Caco-2 (cell line): ENCODE results near the gene PAQR4. TPM values are rescaled to one million over a fixed set of nuclear protein-coding genes. Genes with fewer than 3 reads are reported as not detected.
"Not testable (repeated sequence)": the region's sequence is repeated elsewhere in the genome, so short reads cannot be mapped to it uniquely, and the experiment has no call there.

Experiments
- BruUV-seq: library from RNA; stranded (reverse); fragments of 400-500 nt; replicated peaks from 2 replicates; lab custom pipeline; 2021; lab: Mats Ljungman, UMichigan
- CTCF ChIA-PET: fragments of 300-600 bp; sonication (Branson Sonifier 250); formaldehyde crosslinking; loops from one replicate; lab custom pipeline; 2022; ENCODE audit warnings: antibody characterized with exemption; lab: Charles Lee
- POLR2A ChIA-PET: fragments of 300-600 bp; sonication (Branson Sonifier 250); formaldehyde crosslinking; loops from one replicate; lab custom pipeline; 2022; ENCODE audit warnings: antibody characterized with exemption; lab: Charles Lee
- DNase-seq, 2 experiments: peaks; one replicate each; pipeline versions ENCODE4 v3.0.0 to v3.0.0-alpha.2; 2020 to 2022
- H3K27me3 ChIP-seq: replicated peaks from 2 replicates; pipeline ENCODE4 v1.6.0; 2011; ENCODE audit warnings: low read length; ENCODE audit not compliant: control insufficient read depth, insufficient read depth
- H3K36me3 ChIP-seq: 2 replicates; pipeline ENCODE4 v1.5.1; 2011; ENCODE audit warnings: low read length; ENCODE audit not compliant: control insufficient read depth, insufficient read depth
- H3K4me1 ChIP-seq: fragments of 250-450 bp; sonication (Bioruptor Pico); 2 replicates; pipeline ENCODE4 v1.5.1; 2020; ENCODE audit warnings: mild to moderate bottlenecking
- H3K4me3 ChIP-seq: 2 replicates; pipeline ENCODE4 v1.5.1; 2011; ENCODE audit warnings: low read depth, mild to moderate bottlenecking, control low read depth, low read length
- H3K9me3 ChIP-seq: fragments of 250-450 bp; sonication (Bioruptor Pico); 2 replicates; pipeline ENCODE4 v1.5.1; 2020; ENCODE audit warnings: mild to moderate bottlenecking, moderate library complexity
- H3K27ac Mint-ChIP-seq: one replicate; pipeline ENCODE4 v1.8.0; 2022; ENCODE audit warnings: mixed read lengths; ENCODE audit not compliant: unreplicated experiment
- H3K27me3 Mint-ChIP-seq: one replicate; pipeline ENCODE4 v1.8.0; 2022; ENCODE audit warnings: mixed read lengths; ENCODE audit not compliant: insufficient read depth, unreplicated experiment
- H3K36me3 Mint-ChIP-seq: one replicate; pipeline ENCODE4 v1.8.0; 2022; ENCODE audit warnings: mild to moderate bottlenecking, mixed read lengths; ENCODE audit not compliant: insufficient read depth, unreplicated experiment
- H3K4me1 Mint-ChIP-seq: one replicate; pipeline ENCODE4 v1.8.0; 2022; ENCODE audit warnings: low read depth, mixed read lengths; ENCODE audit not compliant: unreplicated experiment
- H3K4me3 Mint-ChIP-seq: one replicate; pipeline ENCODE4 v1.8.0; 2022; ENCODE audit warnings: mild to moderate bottlenecking, moderate library complexity, mixed read lengths; ENCODE audit not compliant: unreplicated experiment
- H3K9me3 Mint-ChIP-seq: one replicate; pipeline ENCODE4 v1.8.0; 2022; ENCODE audit warnings: mixed read lengths; ENCODE audit not compliant: unreplicated experiment
- intact Hi-C: fragments of 100-400 bp; cut with micrococcal nuclease; formaldehyde crosslinking; loops from one replicate; pipeline ENCODE4 v1.10.0; 2022; ENCODE audit not compliant: unreplicated experiment
- total RNA-seq: library from RNA; stranded (reverse); gene quantifications from 2 replicates; pipeline ENCODE4 v1.2.3, GENCODE V29; 2022
- TF ChIP-seq, protein P1 (sequence below), 2 experiments: fragments of 200-600 bp in 1 of 2; IDR thresholded peaks; 1 replicate in 1 of 2; 2 replicates in 1 of 2; pipeline versions ENCODE4 v1.5.1 to v1.8.0; 2011 to 2022; ENCODE audit warnings: antibody characterized with exemption in 1 of 2, control low read depth in 1 of 2, inconsistent platforms in 1 of 2, low read depth in 1 of 2, low read length in 1 of 2, mild to moderate bottlenecking in 1 of 2, moderate library complexity in 1 of 2; ENCODE audit not compliant: insufficient read depth in 1 of 2, severe bottlenecking in 1 of 2, unreplicated experiment in 1 of 2

PAQR4 gene
- total RNA-seq, 1 experiment from 2014 or later = 12.0 TPM

DNA sequence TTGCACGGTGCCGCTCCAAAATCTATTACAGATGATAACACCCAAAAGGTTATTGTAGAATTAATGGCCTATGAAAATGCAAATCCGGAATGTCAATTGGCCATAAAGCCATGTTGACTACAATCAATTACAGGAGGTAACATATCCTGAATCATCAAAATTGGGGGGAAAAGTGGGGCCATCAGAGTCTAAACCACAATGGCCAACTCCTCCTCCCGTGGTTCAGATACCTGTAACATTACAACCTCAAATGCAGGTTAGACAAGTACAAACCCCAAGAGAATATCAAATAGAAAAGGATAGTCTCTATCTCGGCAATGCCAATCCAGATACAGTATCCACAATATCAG, 42.5 kb upstream of the PAQR4 start:
- H3K4me3 Mint-ChIP-seq = peak overlapping the region; percentile 44
- ChIA-PET POLR2A (no interaction called here), CTCF (interaction anchor here (0.6 to 1.9 kb wide), 8 partner anchors 9 to 244 kb away, joined by 3 to 15 read pairs (median 4); partner anchors contain the start of genes FLYWCH1 and KCTD5)
- Histone ChIP-seq H3K4me3 (no peak overlapping the region), H3K9me3 (no peaks in the 10 kb centered on the region), H3K4me1 (peaks cover 13% of the 10 kb centered on the region), H3K27me3 (no peaks in the 10 kb centered on the region), H3K36me3 (no peaks in the 10 kb centered on the region)
- TF ChIP-seq, protein P1, sequence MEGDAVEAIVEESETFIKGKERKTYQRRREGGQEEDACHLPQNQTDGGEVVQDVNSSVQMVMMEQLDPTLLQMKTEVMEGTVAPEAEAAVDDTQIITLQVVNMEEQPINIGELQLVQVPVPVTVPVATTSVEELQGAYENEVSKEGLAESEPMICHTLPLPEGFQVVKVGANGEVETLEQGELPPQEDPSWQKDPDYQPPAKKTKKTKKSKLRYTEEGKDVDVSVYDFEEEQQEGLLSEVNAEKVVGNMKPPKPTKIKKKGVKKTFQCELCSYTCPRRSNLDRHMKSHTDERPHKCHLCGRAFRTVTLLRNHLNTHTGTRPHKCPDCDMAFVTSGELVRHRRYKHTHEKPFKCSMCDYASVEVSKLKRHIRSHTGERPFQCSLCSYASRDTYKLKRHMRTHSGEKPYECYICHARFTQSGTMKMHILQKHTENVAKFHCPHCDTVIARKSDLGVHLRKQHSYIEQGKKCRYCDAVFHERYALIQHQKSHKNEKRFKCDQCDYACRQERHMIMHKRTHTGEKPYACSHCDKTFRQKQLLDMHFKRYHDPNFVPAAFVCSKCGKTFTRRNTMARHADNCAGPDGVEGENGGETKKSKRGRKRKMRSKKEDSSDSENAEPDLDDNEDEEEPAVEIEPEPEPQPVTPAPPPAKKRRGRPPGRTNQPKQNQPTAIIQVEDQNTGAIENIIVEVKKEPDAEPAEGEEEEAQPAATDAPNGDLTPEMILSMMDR (IDR thresholded peaks at IDR 0.05; ENCODE audit: insufficient read depth in 1 of 2, low read depth in 1 of 2, low read length in 1 of 2, severe bottlenecking in 1 of 2, unreplicated experiment in 1 of 2) = no peak
- BruUV-seq = no TSS peak
- no peaks in the 10 kb centered on the region for H3K27me3 Mint-ChIP-seq
- H3K9me3 Mint-ChIP-seq = no peaks in the 10 kb centered on the region
- intact Hi-C loops = loop anchor here (2.0 kb wide), 1 partner anchor 52 kb away; no protein-coding TSS in a partner anchor
- DNase-seq = no peak
- H3K27ac Mint-ChIP-seq = peak overlapping the region; percentile 23
- H3K4me1 Mint-ChIP-seq = no peaks in the 10 kb centered on the region
- no peaks in the 10 kb centered on the region for H3K36me3 Mint-ChIP-seq

- H3K27me3 ChIP-seq = no peaks in the 10 kb centered on the region
- H3K4me1 ChIP-seq = peaks cover 13% of the 10 kb centered on the region
- no peaks in the 10 kb centered on the region for H3K9me3 Mint-ChIP-seq
- DNase-seq = peak; percentile 77 to 83
- no peak overlapping the region for H3K4me3 ChIP-seq
- peak overlapping the region; percentile 23 for H3K27ac Mint-ChIP-seq
- TF ChIP-seq, protein P1 (IDR thresholded peaks at IDR 0.05; ENCODE audit: insufficient read depth in 1 of 2, low read depth in 1 of 2, low read length in 1 of 2, severe bottlenecking in 1 of 2, unreplicated experiment in 1 of 2) = peak; percentile 85 to 90
- peak overlapping the region; percentile 44 for H3K4me3 Mint-ChIP-seq
- no TSS peak for BruUV-seq
- intact Hi-C loops = loop anchor here (2.0 kb wide), 1 partner anchor 52 kb away; no protein-coding TSS in a partner anchor
- H3K9me3 ChIP-seq = no peaks in the 10 kb centered on the region
- H3K4me1 Mint-ChIP-seq = no peaks in the 10 kb centered on the region
- no peaks in the 10 kb centered on the region for H3K36me3 ChIP-seq
- H3K36me3 Mint-ChIP-seq = no peaks in the 10 kb centered on the region
- no peaks in the 10 kb centered on the region for H3K27me3 Mint-ChIP-seq
- CTCF ChIA-PET = interaction anchor here (0.5 to 1.9 kb wide), 18 partner anchors 9 to 1327 kb away, joined by 3 to 15 read pairs (median 4); partner anchors contain the start of genes FLYWCH1, FLYWCH2 and KCTD5
- POLR2A ChIA-PET = no interaction called here
Measured at GRCh38 chr16:2927010-2927646, 42.0 kb upstream of the PAQR4 start.

- H3K4me1 ChIP-seq = peaks cover 13% of the 10 kb centered on the region
- H3K9me3 ChIP-seq, H3K27me3 Mint-ChIP-seq, H3K27ac Mint-ChIP-seq, DNase-seq, H3K36me3 Mint-ChIP-seq, H3K36me3 ChIP-seq, H3K9me3 Mint-ChIP-seq, POLR2A ChIA-PET, H3K4me3 Mint-ChIP-seq, H3K27me3 ChIP-seq, intact Hi-C loops, H3K4me1 Mint-ChIP-seq, BruUV-seq, H3K4me3 ChIP-seq, CTCF ChIA-PET: not testable (repeated sequence)
Measured at GRCh38 chr16:2928151-2928550, 41.0 kb upstream of the PAQR4 start.
